HepG2 (cell line): ENCODE data around the gene FSIP1.

Experiments
- CBX2 ChIP-seq, 2 experiments: fragments of 200-600 bp in 1 of 2; sonication (generic); formaldehyde crosslinking in 1 of 2; IDR thresholded peaks; 2 replicates each; pipeline versions ENCODE4 v1.7.0 to v1.8.1; 2018 to 2022; ENCODE audit warnings: low read depth in 2 of 2, low read length in 1 of 2, mild to moderate bottlenecking in 1 of 2, missing genetic modification reagents in 1 of 2
- CTCF ChIP-seq: sonication (generic); formaldehyde crosslinking; IDR thresholded peaks from 2 replicates; pipeline ENCODE4 v1.5.0; 2020; ENCODE audit warnings: mild to moderate bottlenecking, missing genetic modification reagents, moderate library complexity
- HDAC1 ChIP-seq: sonication (generic); formaldehyde crosslinking; IDR thresholded peaks from 2 replicates; pipeline ENCODE4 v1.5.1; 2020; ENCODE audit warnings: mild to moderate bottlenecking, missing genetic modification reagents
- HDAC2 ChIP-seq: sonication (generic); formaldehyde crosslinking; IDR thresholded peaks from 2 replicates; pipeline ENCODE4 v1.4.0; 2020; ENCODE audit warnings: missing genetic modification reagents
- JUND ChIP-seq: sonication (generic); formaldehyde crosslinking; IDR thresholded peaks from 2 replicates; pipeline ENCODE4 v1.8.0; 2022; ENCODE audit warnings: mild to moderate bottlenecking, missing genetic modification reagents
- POLR2A ChIP-seq, 2 experiments: IDR thresholded peaks; 2 replicates each; pipeline ENCODE4 v1.6.1; 2011; ENCODE audit warnings: low read depth in 2 of 2, low read length in 2 of 2, mild to moderate bottlenecking in 1 of 2, moderate library complexity in 1 of 2; ENCODE audit not compliant: insufficient read depth in 1 of 2
- SCMH1 ChIP-seq: sonication (generic); formaldehyde crosslinking; IDR thresholded peaks from 2 replicates; pipeline ENCODE4 v1.9.0; 2021; ENCODE audit warnings: missing genetic modification reagents, mild to moderate bottlenecking, borderline replicate concordance
- TCF7L2 ChIP-seq: IDR thresholded peaks from 2 replicates; pipeline ENCODE4 v1.6.1; 2011; ENCODE audit warnings: mild to moderate bottlenecking, low read depth, low read length, moderate library complexity
- TFE3 ChIP-seq: IDR thresholded peaks from 2 replicates; pipeline ENCODE4 v1.6.1; 2016
- ZBTB3 ChIP-seq: sonication (generic); formaldehyde crosslinking; IDR thresholded peaks from 2 replicates; pipeline ENCODE4 v1.4.0; 2020; ENCODE audit warnings: low read depth, mild to moderate bottlenecking, moderate library complexity, missing genetic modification reagents, borderline replicate concordance
- ZBTB49 ChIP-seq: sonication (generic); formaldehyde crosslinking; IDR thresholded peaks from 2 replicates; pipeline ENCODE4 v1.4.0; 2020; ENCODE audit warnings: missing genetic modification reagents, borderline replicate concordance
- ZNF282 ChIP-seq: fragments of 450-650 bp; IDR thresholded peaks from 2 replicates; pipeline ENCODE4 v1.6.1; 2018; ENCODE audit not compliant: partially characterized antibody
- ZNF709 ChIP-seq: sonication (generic); formaldehyde crosslinking; IDR thresholded peaks from 2 replicates; pipeline ENCODE4 v1.5.0; 2020; ENCODE audit warnings: mild to moderate bottlenecking, missing genetic modification reagents
- ZNF773 ChIP-seq: sonication (generic); formaldehyde crosslinking; IDR thresholded peaks from 2 replicates; pipeline ENCODE4 v1.4.0; 2020; ENCODE audit warnings: missing genetic modification reagents, borderline replicate concordance

GRCh38 chr15:39585389-39585841, 197.2 kb downstream of the FSIP1 start:
- no peak for TF ChIP-seq ZNF773 (CRISPR knock-in tag)
- no peak for TF ChIP-seq SCMH1 (CRISPR knock-in tag)
- no peak for TF ChIP-seq HDAC2 (CRISPR knock-in tag)
- TF ChIP-seq ZBTB49 (CRISPR knock-in tag): no peak
- TF ChIP-seq CTCF (CRISPR knock-in tag): no peak
- TF ChIP-seq JUND (CRISPR knock-in tag): no peak
- TF ChIP-seq CBX2 (IDR thresholded peaks at IDR 0.05; ENCODE audit: low read depth, low read length): no peak
- no peak for TF ChIP-seq CBX2 (CRISPR knock-in tag; IDR thresholded peaks at IDR 0.05; ENCODE audit: low read depth)
- TF ChIP-seq POLR2A (IDR thresholded peaks at IDR 0.05; ENCODE audit: insufficient read depth in 1 of 2, low read depth in 2 of 2, low read length in 2 of 2): no peak
- no peak for TF ChIP-seq ZNF282
- no peak for TF ChIP-seq ZNF709 (CRISPR knock-in tag)
- TF ChIP-seq ZBTB3 (CRISPR knock-in tag): no peak
- no peak for TF ChIP-seq TCF7L2
- no peak for TF ChIP-seq TFE3 (CRISPR knock-in tag)
- TF ChIP-seq HDAC1: no peak
